SK-N-MC (cell line): Measurements from ENCODE around the gene SCLT1.

Experiments used
- EZH2 ChIP-seq: fragments of 200-600 bp; sonication (generic); IDR thresholded peaks from one replicate; pipeline ENCODE4 v1.6.1; 2017; ENCODE audit warnings: antibody characterized with exemption
- POLR2AphosphoS5 ChIP-seq: IDR thresholded peaks from 2 replicates; pipeline ENCODE4 v1.6.1; 2012; ENCODE audit warnings: mild to moderate bottlenecking, low read depth, low read length, borderline replicate concordance

DNA sequence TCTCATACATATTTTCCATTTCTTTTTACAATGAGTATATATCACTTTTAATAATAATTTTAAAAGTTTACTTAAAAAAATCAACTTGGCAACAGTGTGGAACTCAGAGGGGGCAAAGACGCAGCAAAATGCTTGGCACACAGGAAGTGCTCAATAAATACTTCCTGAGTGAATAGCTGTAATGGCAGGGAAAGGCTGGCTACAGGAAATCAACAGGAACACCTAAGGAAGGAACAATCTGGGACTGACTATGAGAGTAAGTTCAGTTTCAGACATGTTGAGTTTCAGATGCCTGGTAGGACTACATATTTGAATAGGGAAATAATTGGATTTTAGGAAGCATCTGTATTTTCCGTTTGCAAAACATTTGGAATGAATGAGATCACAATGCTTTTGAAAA lies 137.6 kb downstream of the SCLT1 start:
- TF ChIP-seq EZH2, result no peak
- TF ChIP-seq POLR2AphosphoS5, result no peak
